HG03460 (cell line): ENCODE results near the gene TLR8.
"Not testable (repeated sequence)": the region's sequence is repeated elsewhere in the genome, so short reads cannot be mapped to it uniquely, and the experiment has no call there.

Experiments used
- ATAC-seq: cut with Tn5 transposase; IDR thresholded peaks from one replicate; pipeline ENCODE4 v1.9.1; 2021; ENCODE audit not compliant: unreplicated experiment

Gene TLR8

GRCh38 chrX:12963210-12963850 lies 56.9 kb downstream of the TLR8 start:
- not testable (repeated sequence) for ATAC-seq

- no peak for ATAC-seq
Measured at GRCh38 chrX:12965131-12965940, 58.9 kb downstream of the TLR8 start.

- ATAC-seq = no peak
Measured at GRCh38 chrX:12966151-12966550, 59.7 kb downstream of the TLR8 start.

GRCh38 chrX:12967711-12968465 lies 61.5 kb downstream of the TLR8 start:
- ATAC-seq = no peak

GRCh38 chrX:12970691-12971202 lies 64.3 kb downstream of the TLR8 start:
- ATAC-seq = no peak

GRCh38 chrX:12971282-12972003 lies 65.0 kb downstream of the TLR8 start:
- no peak for ATAC-seq

- no peak for ATAC-seq
Measured at GRCh38 chrX:12972243-12972642, 65.8 kb downstream of the TLR8 start.
